Measurements from ENCODE around the gene LAMB3.

LAMB3 gene

GRCh38 chr1:209651138-209651587 lies 1.1 kb downstream of the LAMB3 start:
- H3K27me3 Mint-ChIP-seq: no peaks in the 10 kb centered on the region
- peaks cover 47% of the 10 kb centered on the region for H3K4me1 Mint-ChIP-seq (ENCODE audit: low read depth)
- no peaks in the 10 kb centered on the region for H3K36me3 Mint-ChIP-seq (ENCODE audit: low read depth)
- H3K4me3 Mint-ChIP-seq: no peak overlapping the region
- H3K9me3 Mint-ChIP-seq: no peaks in the 10 kb centered on the region
- peak overlapping the region; percentile 66 for H3K27ac Mint-ChIP-seq

GRCh38 chr1:209650454-209650853 lies 1.8 kb downstream of the LAMB3 start:
- no peak overlapping the region for H3K4me3 Mint-ChIP-seq
- no peak overlapping the region for H3K27ac Mint-ChIP-seq
- peaks cover 47% of the 10 kb centered on the region for H3K4me1 Mint-ChIP-seq (ENCODE audit: low read depth)
- no peaks in the 10 kb centered on the region for H3K36me3 Mint-ChIP-seq (ENCODE audit: low read depth)
- no peaks in the 10 kb centered on the region for H3K9me3 Mint-ChIP-seq
- no peaks in the 10 kb centered on the region for H3K27me3 Mint-ChIP-seq

GRCh38 chr1:209648931-209649776 lies 3.1 kb downstream of the LAMB3 start:
- Mint-ChIP-seq H3K4me3 (no peak overlapping the region), H3K4me1 (ENCODE audit: low read depth) (peaks cover 44% of the 10 kb centered on the region), H3K27me3 (no peaks in the 10 kb centered on the region), H3K27ac (no peak overlapping the region), H3K9me3 (no peaks in the 10 kb centered on the region), H3K36me3 (ENCODE audit: low read depth) (no peaks in the 10 kb centered on the region)

- Mint-ChIP-seq H3K27ac (no peak overlapping the region), H3K9me3 (no peaks in the 10 kb centered on the region), H3K4me1 (ENCODE audit: low read depth) (peaks cover 37% of the 10 kb centered on the region), H3K36me3 (ENCODE audit: low read depth) (no peaks in the 10 kb centered on the region), H3K4me3 (no peak overlapping the region), H3K27me3 (no peaks in the 10 kb centered on the region)
Measured at GRCh38 chr1:209648346-209648745, 3.9 kb downstream of the LAMB3 start.

- H3K4me3 Mint-ChIP-seq: no peak overlapping the region
- no peak overlapping the region for H3K27ac Mint-ChIP-seq
- H3K4me1 Mint-ChIP-seq (ENCODE audit: low read depth): peaks cover 27% of the 10 kb centered on the region
- no peaks in the 10 kb centered on the region for H3K27me3 Mint-ChIP-seq
- no peaks in the 10 kb centered on the region for H3K9me3 Mint-ChIP-seq
- H3K36me3 Mint-ChIP-seq (ENCODE audit: low read depth): no peaks in the 10 kb centered on the region
Measured at GRCh38 chr1:209647156-209647555, 5.1 kb downstream of the LAMB3 start.

GRCh38 chr1:209646558-209646957 lies 5.7 kb downstream of the LAMB3 start:
- H3K27ac Mint-ChIP-seq: no peak overlapping the region
- peaks cover 24% of the 10 kb centered on the region for H3K4me1 Mint-ChIP-seq (ENCODE audit: low read depth)
- no peaks in the 10 kb centered on the region for H3K27me3 Mint-ChIP-seq
- H3K36me3 Mint-ChIP-seq (ENCODE audit: low read depth): no peaks in the 10 kb centered on the region
- no peaks in the 10 kb centered on the region for H3K9me3 Mint-ChIP-seq
- H3K4me3 Mint-ChIP-seq: no peak overlapping the region

- no peak overlapping the region for H3K4me3 Mint-ChIP-seq
- peaks cover 17% of the 10 kb centered on the region for H3K4me1 Mint-ChIP-seq (ENCODE audit: low read depth)
- no peaks in the 10 kb centered on the region for H3K27me3 Mint-ChIP-seq
- no peaks in the 10 kb centered on the region for H3K9me3 Mint-ChIP-seq
- H3K27ac Mint-ChIP-seq: no peak overlapping the region
- no peaks in the 10 kb centered on the region for H3K36me3 Mint-ChIP-seq (ENCODE audit: low read depth)
Measured at GRCh38 chr1:209645574-209646452, 6.4 kb downstream of the LAMB3 start.

GRCh38 chr1:209643285-209644020 lies 8.8 kb downstream of the LAMB3 start:
- H3K4me1 Mint-ChIP-seq (ENCODE audit: low read depth): no peaks in the 10 kb centered on the region
- H3K27ac Mint-ChIP-seq: no peak overlapping the region
- no peaks in the 10 kb centered on the region for H3K36me3 Mint-ChIP-seq (ENCODE audit: low read depth)
- H3K4me3 Mint-ChIP-seq: no peak overlapping the region
- H3K27me3 Mint-ChIP-seq: no peaks in the 10 kb centered on the region
- H3K9me3 Mint-ChIP-seq: no peaks in the 10 kb centered on the region

- Mint-ChIP-seq H3K27ac (no peak overlapping the region), H3K36me3 (ENCODE audit: low read depth) (no peaks in the 10 kb centered on the region), H3K27me3 (no peaks in the 10 kb centered on the region), H3K9me3 (no peaks in the 10 kb centered on the region), H3K4me1 (ENCODE audit: low read depth) (no peaks in the 10 kb centered on the region), H3K4me3 (no peak overlapping the region)
Measured at GRCh38 chr1:209642816-209643215, 9.4 kb downstream of the LAMB3 start.

- Mint-ChIP-seq H3K27ac (no peak overlapping the region), H3K36me3 (ENCODE audit: low read depth) (no peaks in the 10 kb centered on the region), H3K27me3 (no peaks in the 10 kb centered on the region), H3K4me1 (ENCODE audit: low read depth) (no peaks in the 10 kb centered on the region), H3K4me3 (no peak overlapping the region), H3K9me3 (no peaks in the 10 kb centered on the region)
Measured at GRCh38 chr1:209641832-209642172, 10.4 kb downstream of the LAMB3 start.

GRCh38 chr1:209635850-209636249 lies 16.4 kb downstream of the LAMB3 start:
- Mint-ChIP-seq H3K27me3 (no peaks in the 10 kb centered on the region), H3K4me3 (no peak overlapping the region), H3K36me3 (ENCODE audit: low read depth) (no peaks in the 10 kb centered on the region), H3K4me1 (ENCODE audit: low read depth) (no peaks in the 10 kb centered on the region), H3K27ac (peak overlapping the region; percentile 41), H3K9me3 (no peaks in the 10 kb centered on the region)

- Mint-ChIP-seq H3K9me3 (no peaks in the 10 kb centered on the region), H3K36me3 (ENCODE audit: low read depth) (no peaks in the 10 kb centered on the region), H3K27me3 (no peaks in the 10 kb centered on the region), H3K4me3 (no peak overlapping the region), H3K27ac (no peak overlapping the region), H3K4me1 (ENCODE audit: low read depth) (peaks cover under 1% of the 10 kb centered on the region)
Measured at GRCh38 chr1:209634005-209634737, 18.1 kb downstream of the LAMB3 start.

GRCh38 chr1:209633335-209633997 lies 18.8 kb downstream of the LAMB3 start:
- no peak overlapping the region for H3K4me3 Mint-ChIP-seq
- H3K4me1 Mint-ChIP-seq (ENCODE audit: low read depth): peaks cover 7% of the 10 kb centered on the region
- no peaks in the 10 kb centered on the region for H3K36me3 Mint-ChIP-seq (ENCODE audit: low read depth)
- no peaks in the 10 kb centered on the region for H3K27me3 Mint-ChIP-seq
- no peak overlapping the region for H3K27ac Mint-ChIP-seq
- H3K9me3 Mint-ChIP-seq: no peaks in the 10 kb centered on the region

Measured in stimulated activated naive CD8-positive, alpha-beta T cell treated with anti-CD3 and anti-CD28 coated beads, Interleukin-15, Interleukin-2, amounts not matched to agents 100 ng/mL and 50 ng/mL, for 24 hours (primary cell).